Activated T-cell treated with anti-CD3 and anti-CD28 coated beads, Interleukin-2, amount 50 U/mL, for 4 hours (primary cell): ENCODE data around the gene LZTR1. TPM values are rescaled to one million over a fixed set of nuclear protein-coding genes. Genes with fewer than 3 reads are reported as not detected.

ENCODE experiments used
- ATAC-seq, 2 donors: fragments of 200-7000 bp; cut with Tn5 transposase; one replicate each; pipeline ENCODE4 v1.10.0; 2021
- DNase-seq: peaks from one replicate; pipeline ENCODE4 v3.0.0-alpha.2; 2020
- H3K27me3 Mint-ChIP-seq: one replicate; pipeline ENCODE4 v1.8.0; 2021; ENCODE audit warnings: low read depth, mixed read lengths
- H3K36me3 Mint-ChIP-seq: one replicate; pipeline ENCODE4 v1.8.0; 2022; ENCODE audit warnings: mixed read lengths; ENCODE audit not compliant: insufficient read depth
- H3K4me1 Mint-ChIP-seq: one replicate; pipeline ENCODE4 v1.8.0; 2021; ENCODE audit warnings: low read depth, mixed read lengths
- H3K4me3 Mint-ChIP-seq: one replicate; pipeline ENCODE4 v1.8.0; 2021; ENCODE audit warnings: mild to moderate bottlenecking, moderate library complexity, mixed read lengths
- H3K9me3 Mint-ChIP-seq: one replicate; pipeline ENCODE4 v1.8.0; 2021; ENCODE audit warnings: mixed read lengths
- total RNA-seq, 3 donors: library from RNA; stranded (reverse); gene quantifications; one replicate each; pipeline ENCODE4 v1.2.1, GENCODE V29; 2021

The LZTR1 gene
- total RNA-seq, 3 donors from 2014 or later, result 82.4 to 96.6 (median 84.7) TPM

GRCh38 chr22:20945578-20945934, 36.5 kb upstream of the LZTR1 start:
- Mint-ChIP-seq H3K27me3 (no peaks in the 10 kb centered on the region), H3K36me3 (peaks cover 22% of the 10 kb centered on the region), H3K4me3 (no peak overlapping the region), H3K4me1 (peaks cover 68% of the 10 kb centered on the region), H3K9me3 (no peaks in the 10 kb centered on the region)
- DNase-seq (no peak), ATAC-seq (no peak)

DNA sequence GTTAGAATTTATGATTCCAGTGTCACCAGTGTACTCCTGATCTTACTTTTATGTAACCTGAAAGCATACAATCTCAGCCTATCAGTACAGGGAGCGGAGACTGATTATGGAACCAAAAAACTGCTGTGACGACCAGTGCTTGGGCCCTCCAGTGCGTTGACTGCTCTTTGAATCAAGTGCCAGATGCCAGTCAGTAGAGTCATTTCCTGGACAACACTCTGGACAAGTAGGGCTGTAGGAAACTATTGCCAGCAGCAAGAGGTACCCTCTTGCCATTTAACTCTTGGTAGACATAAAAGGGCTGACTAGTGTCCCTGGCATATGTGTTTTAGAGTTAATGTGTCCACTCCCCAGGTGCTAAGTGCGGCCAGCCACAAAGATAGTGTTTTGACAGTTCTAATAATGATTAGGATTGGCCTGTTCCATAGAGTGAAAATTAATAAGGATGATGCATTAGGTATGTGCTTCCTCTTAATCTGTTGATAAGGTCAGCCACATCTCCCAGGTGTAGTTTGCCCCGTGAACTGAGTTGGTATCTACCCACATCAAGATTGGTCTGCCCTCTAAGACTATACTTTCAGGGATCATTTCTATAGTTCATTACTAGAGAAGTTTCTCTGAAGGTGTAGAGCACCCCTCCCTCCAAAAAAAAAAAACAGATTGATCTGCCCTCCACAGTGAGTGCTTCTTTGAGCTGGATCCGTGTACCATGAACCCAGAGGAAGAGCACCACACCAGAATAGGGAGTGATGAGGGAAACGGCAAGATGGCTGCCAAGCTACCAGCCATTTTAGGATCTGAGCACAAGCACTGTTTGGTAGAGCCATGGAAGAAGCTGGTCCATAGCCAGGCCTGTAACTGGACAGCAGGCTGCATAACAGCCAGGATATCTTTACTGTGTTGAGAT, 35.8 kb upstream of the LZTR1 start:
- Mint-ChIP-seq H3K4me3 (no peak overlapping the region), H3K4me1 (peaks cover 61% of the 10 kb centered on the region), H3K27me3 (no peaks in the 10 kb centered on the region), H3K9me3 (no peaks in the 10 kb centered on the region), H3K36me3 (peaks cover 16% of the 10 kb centered on the region)
- no peak for ATAC-seq
- DNase-seq, result no peak

DNA sequence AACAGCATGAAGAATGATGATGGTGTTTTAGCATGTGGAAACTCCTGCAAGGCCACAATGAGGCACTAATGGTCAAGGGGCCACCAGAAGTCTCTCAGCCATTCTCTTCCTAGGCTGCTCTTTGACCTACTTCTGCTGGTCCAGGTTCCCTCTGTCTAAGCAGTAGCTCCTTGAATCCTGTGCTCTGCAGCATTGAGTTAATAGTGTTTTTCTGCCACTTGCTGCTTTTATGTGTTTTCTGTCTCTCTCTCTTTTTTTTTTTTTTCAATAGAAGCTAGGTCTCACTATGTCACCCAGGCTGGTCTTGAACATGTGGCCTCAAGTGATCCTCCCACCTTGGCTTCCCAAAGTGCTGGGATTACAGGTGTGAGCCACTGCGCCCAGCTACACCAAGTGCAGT, 35.1 kb upstream of the LZTR1 start:
- ATAC-seq, result no peak
- H3K27me3 Mint-ChIP-seq, result no peaks in the 10 kb centered on the region
- no peaks in the 10 kb centered on the region for H3K9me3 Mint-ChIP-seq
- H3K4me1 Mint-ChIP-seq, result peaks cover 56% of the 10 kb centered on the region
- no peak for DNase-seq
- peaks cover 16% of the 10 kb centered on the region for H3K36me3 Mint-ChIP-seq
- H3K4me3 Mint-ChIP-seq, result no peak overlapping the region

GRCh38 chr22:20948450-20948849, 33.6 kb upstream of the LZTR1 start:
- no peak for DNase-seq
- Mint-ChIP-seq H3K27me3 (no peaks in the 10 kb centered on the region), H3K9me3 (no peaks in the 10 kb centered on the region), H3K36me3 (peaks cover 23% of the 10 kb centered on the region), H3K4me1 (peaks cover 42% of the 10 kb centered on the region), H3K4me3 (no peak overlapping the region)
- ATAC-seq, result no peak

DNA sequence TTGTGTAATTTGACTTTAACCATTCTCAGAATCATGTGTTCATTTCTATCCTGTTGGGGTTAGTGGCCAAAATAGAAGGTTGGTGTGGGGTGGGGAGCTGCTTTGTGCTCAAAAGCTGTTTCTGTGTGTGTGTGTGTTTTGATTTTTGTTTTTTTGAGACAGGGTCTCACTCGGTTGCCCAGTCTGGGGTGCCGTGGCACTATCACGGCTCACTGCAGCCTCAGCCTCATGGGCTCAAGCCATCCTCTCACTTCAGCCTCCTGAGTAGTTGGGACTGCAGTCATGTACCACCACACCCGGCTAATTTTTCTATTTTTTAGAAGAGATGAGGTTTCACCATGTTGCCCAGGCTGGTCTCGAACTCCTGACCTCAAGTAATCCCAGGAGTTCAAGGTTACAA, 33.1 kb upstream of the LZTR1 start:
- Mint-ChIP-seq H3K4me3 (no peak overlapping the region), H3K36me3 (peaks cover 26% of the 10 kb centered on the region)

DNA sequence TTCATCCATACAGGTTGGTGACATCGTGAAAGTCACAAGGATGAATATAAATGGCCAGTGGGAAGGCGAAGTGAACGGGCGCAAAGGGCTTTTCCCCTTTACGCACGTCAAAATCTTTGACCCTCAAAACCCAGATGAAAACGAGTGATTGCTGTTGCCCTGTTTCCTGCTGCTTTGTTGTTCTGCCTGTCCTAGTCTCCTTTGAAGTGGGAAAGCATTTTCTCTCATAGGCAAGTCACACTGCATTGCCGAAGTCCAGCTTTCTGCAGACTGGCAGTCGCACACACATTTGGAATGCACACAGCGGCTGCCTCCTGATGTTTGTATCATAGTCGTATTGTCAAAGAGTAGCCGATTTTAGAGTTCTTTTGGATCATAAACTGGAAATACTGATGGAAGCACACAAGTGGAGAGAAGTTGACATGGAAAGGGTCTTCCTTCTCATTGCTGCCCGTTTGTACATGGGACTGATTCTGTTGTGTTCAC, 32.4 kb upstream of the LZTR1 start:
- H3K36me3 Mint-ChIP-seq, result peaks cover 26% of the 10 kb centered on the region

More for the DNA sequence above, 33.1 kb upstream of the LZTR1 start:
- H3K9me3 Mint-ChIP-seq, result no peaks in the 10 kb centered on the region
- peaks cover 37% of the 10 kb centered on the region for H3K4me1 Mint-ChIP-seq
- no peaks in the 10 kb centered on the region for H3K27me3 Mint-ChIP-seq
- ATAC-seq (no peak), DNase-seq (no peak)

DNA sequence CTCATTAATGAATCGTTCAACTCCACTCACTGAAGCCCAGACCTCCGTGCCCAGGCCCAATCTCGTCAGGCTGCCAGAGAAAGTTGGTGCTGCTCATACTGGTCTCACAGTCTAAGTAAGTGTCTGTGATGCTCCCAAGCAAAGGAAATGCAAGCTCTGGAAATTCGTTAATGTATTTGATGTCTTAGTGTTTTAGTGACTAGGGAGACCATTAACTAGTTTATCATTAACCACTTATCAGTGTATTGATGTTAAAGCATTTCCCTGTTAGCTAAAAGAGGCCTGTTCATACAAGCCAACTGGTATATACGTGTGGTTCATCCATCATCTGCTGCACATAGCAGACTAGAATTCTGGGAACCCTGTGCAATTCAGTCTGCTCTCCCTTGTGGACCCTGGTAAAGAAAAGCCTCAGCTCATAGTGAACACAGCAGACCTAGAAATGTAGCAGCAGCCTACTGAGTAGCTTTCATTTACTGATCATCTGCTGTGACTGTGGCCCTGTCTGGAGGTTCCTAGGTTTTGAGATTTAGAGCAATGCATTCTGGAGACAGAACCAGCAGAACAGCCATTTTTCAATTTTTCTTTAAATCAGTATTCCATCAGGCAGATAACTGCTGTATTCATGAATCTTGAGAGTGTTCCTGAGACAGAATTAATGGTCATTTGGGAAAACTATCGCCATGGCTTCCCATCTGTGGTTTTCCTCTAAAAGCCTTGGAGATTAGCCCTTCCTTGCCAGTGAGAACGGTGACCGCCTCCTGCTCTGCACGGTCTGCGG, 30.8 kb upstream of the LZTR1 start:
- Mint-ChIP-seq H3K36me3 (peaks cover 24% of the 10 kb centered on the region), H3K9me3 (no peaks in the 10 kb centered on the region), H3K4me3 (no peak overlapping the region), H3K4me1 (peaks cover 26% of the 10 kb centered on the region), H3K27me3 (peaks cover 1% of the 10 kb centered on the region)
- DNase-seq (no peak), ATAC-seq (no peak)

More for the DNA sequence above, 32.4 kb upstream of the LZTR1 start:
- Mint-ChIP-seq H3K27me3 (no peaks in the 10 kb centered on the region), H3K4me1 (peaks cover 37% of the 10 kb centered on the region), H3K9me3 (no peaks in the 10 kb centered on the region), H3K4me3 (no peak overlapping the region)
- ATAC-seq (no peak), DNase-seq (no peak)

GRCh38 chr22:20951932-20952380, 30.1 kb upstream of the LZTR1 start:
- no peak for DNase-seq

DNA sequence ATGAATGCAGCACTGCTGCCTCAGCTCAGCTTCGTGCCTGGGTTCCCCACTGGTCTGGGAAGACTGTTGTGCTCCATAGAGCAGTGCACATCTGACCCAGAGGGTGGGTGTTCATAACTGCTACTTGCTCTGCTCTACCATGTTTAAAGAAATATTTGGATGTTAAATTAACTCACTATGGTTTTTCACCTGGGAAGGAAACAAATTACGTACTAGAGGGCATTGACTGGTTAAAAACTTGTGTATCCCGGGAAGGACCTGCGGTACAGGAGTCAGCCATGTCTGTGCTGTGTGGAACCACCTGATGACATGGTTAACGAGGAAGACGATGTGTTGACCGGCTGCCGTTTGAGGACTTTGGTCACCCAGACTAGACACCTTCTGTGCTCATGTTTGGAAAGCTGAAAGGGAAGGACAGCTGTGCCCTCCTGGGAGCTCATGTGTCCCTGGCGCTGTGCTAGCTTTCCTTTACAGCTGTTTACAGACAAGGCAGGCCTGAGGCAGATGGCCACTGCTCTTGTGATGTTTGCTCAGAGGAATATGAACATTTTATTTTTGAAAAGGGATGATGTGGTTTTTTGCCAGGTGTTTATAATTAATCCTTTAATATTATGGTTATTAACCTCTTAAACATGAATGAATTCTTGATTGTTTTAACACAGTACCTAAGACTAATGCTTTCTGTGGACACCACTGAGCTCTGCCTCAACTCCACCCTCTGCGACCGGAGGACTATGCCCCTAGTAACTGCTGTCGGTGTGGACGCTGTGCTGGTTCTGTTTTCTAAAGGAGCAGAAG, 29.4 kb upstream of the LZTR1 start:
- ATAC-seq (no peak), DNase-seq (no peak)
- Mint-ChIP-seq H3K36me3 (peaks cover 24% of the 10 kb centered on the region), H3K4me1 (peaks cover 22% of the 10 kb centered on the region), H3K27me3 (peaks cover 6% of the 10 kb centered on the region), H3K4me3 (no peak overlapping the region), H3K9me3 (no peaks in the 10 kb centered on the region)

More at GRCh38 chr22:20951932-20952380, 30.1 kb upstream of the LZTR1 start:
- Mint-ChIP-seq H3K27me3 (peaks cover 5% of the 10 kb centered on the region), H3K36me3 (peaks cover 24% of the 10 kb centered on the region), H3K4me3 (no peak overlapping the region), H3K4me1 (peaks cover 22% of the 10 kb centered on the region), H3K9me3 (no peaks in the 10 kb centered on the region)
- ATAC-seq, result no peak

DNA sequence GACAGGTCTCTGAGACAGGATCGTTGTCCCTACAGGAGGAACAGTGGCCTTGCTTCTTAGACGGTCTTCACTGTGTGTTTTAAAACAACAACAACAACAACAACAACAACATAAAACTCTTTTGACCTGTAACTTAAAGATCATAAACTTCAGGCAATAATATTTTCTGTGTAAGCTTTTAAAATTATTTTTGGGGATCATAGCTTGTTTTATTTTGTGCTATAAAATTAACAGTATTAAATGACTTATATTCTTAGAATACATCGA, 28.8 kb upstream of the LZTR1 start:
- no peak overlapping the region for H3K4me3 Mint-ChIP-seq
- peaks cover 11% of the 10 kb centered on the region for H3K27me3 Mint-ChIP-seq
- peaks cover 18% of the 10 kb centered on the region for H3K4me1 Mint-ChIP-seq
- DNase-seq, result no peak
- H3K36me3 Mint-ChIP-seq, result peaks cover 24% of the 10 kb centered on the region
- ATAC-seq, result no peak
- no peaks in the 10 kb centered on the region for H3K9me3 Mint-ChIP-seq

GRCh38 chr22:20953668-20954500, 28.2 kb upstream of the LZTR1 start:
- DNase-seq (no peak), ATAC-seq (no peak)
- no peaks in the 10 kb centered on the region for H3K9me3 Mint-ChIP-seq
- H3K27me3 Mint-ChIP-seq, result peaks cover 13% of the 10 kb centered on the region
- no peak overlapping the region for H3K4me3 Mint-ChIP-seq
- H3K36me3 Mint-ChIP-seq, result peaks cover 21% of the 10 kb centered on the region
- H3K4me1 Mint-ChIP-seq, result peaks cover 14% of the 10 kb centered on the region

GRCh38 chr22:20955548-20955947, 26.5 kb upstream of the LZTR1 start:
- Mint-ChIP-seq H3K4me3 (no peak overlapping the region), H3K4me1 (peaks cover 4% of the 10 kb centered on the region)

DNA sequence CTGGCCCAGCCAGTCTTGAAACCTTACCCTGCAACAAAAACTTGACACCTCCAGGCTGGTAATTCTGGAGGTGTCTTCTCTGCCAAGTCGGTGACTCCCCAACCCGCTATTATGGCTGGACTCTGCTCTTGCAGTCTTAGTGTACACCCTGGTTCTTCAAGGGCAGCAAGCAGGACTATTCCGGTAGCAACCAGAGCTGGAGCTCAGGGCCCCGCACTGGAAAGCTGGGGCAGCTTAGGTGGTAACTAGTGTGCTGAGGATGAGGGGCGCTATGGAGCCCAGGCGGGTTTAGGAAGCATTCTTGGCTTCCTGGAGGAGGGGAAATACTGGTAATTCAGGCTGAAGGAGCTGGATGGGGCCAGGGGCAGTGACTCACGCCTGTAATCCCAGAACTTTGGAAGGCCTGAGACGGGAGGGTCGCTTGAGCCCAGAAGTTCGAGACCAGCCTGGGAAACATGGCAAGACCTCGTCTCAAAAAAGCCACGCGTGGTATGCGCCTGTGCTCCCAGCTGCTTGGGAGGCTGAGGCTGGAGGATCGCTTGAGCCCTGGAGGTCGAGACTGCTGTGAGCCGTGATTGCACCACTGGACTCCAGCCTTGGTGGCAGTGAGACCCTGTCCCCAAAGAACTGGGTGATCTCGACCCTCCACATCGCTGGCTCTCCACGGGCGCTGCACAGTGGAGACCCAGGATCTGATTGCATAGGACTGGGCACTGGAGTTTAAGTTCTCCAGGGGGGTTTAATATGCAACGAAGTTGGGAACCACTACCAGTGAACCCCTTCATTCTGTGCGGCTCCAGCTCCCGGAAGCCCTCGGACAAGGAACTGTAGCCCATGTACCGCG, 25.6 kb upstream of the LZTR1 start:
- no peak for ATAC-seq
- Mint-ChIP-seq H3K9me3 (no peaks in the 10 kb centered on the region), H3K4me3 (peak overlapping the region; percentile 47), H3K27me3 (peaks cover 19% of the 10 kb centered on the region), H3K4me1 (peaks cover 4% of the 10 kb centered on the region), H3K36me3 (peaks cover 10% of the 10 kb centered on the region)
- DNase-seq, result no peak

More at GRCh38 chr22:20955548-20955947, 26.5 kb upstream of the LZTR1 start:
- Mint-ChIP-seq H3K27me3 (peaks cover 19% of the 10 kb centered on the region), H3K36me3 (peaks cover 10% of the 10 kb centered on the region), H3K9me3 (no peaks in the 10 kb centered on the region)
- DNase-seq (no peak), ATAC-seq (no peak)
